ENCODE measurements around the gene CCSER2. TPM values are rescaled to one million over a fixed set of nuclear protein-coding genes. Genes with fewer than 3 reads are reported as not detected.

The CCSER2 gene
- total RNA-seq, 1 experiment from 2014 or later = 28.9 TPM

- ChIA-PET RAD21 (ENCODE audit: low non-redundant PET in 1 of 2, low total read pairs in 2 of 2, uncharacterized antibody in 2 of 2, unreplicated experiment in 2 of 2) (no interaction called here), CTCF (interaction anchor here (0.8 to 1.3 kb wide), 2 partner anchors 11 to 14 kb away, joined by 3 read pairs; no protein-coding TSS in a partner anchor), POLR2A (no interaction called here)
- Histone ChIP-seq H3K4me2 (ENCODE audit: low read length) (no peak overlapping the region), H3K9ac (ENCODE audit: low read length) (no peak overlapping the region), H3K27ac (ENCODE audit: low read depth, low read length) (no peak overlapping the region), H4K20me1 (ENCODE audit: insufficient read depth) (no peaks in the 10 kb centered on the region), H3K4me3 (replicated peaks in 1 of 2; ENCODE audit: low read depth in 1 of 2, low read length in 2 of 2) (no peak overlapping the region), H3K36me3 (ENCODE audit: control insufficient read depth in 1 of 2, insufficient read depth in 2 of 2, low read length in 2 of 2) (no peaks in the 10 kb centered on the region), H3K79me2 (ENCODE audit: insufficient read depth, low read length) (no peaks in the 10 kb centered on the region), H2AFZ (ENCODE audit: low read depth, low read length, poor library complexity, severe bottlenecking) (no peak overlapping the region), H3K4me1 (ENCODE audit: control insufficient read depth in 1 of 2, insufficient read depth in 2 of 2, low read length in 2 of 2) (no peaks in the 10 kb centered on the region), H3K27me3 (ENCODE audit: insufficient read depth, low read length) (peaks cover 18% of the 10 kb centered on the region), H3K9me3 (ENCODE audit: control insufficient read depth in 1 of 2, insufficient read depth in 1 of 2, low read depth in 1 of 2, low read length in 2 of 2) (no peaks in the 10 kb centered on the region), H3K9me2 (ENCODE audit: insufficient read depth) (no peaks in the 10 kb centered on the region)
- ATAC-seq (no peak), DNase-seq (ENCODE audit: low read depth, low spot score) (no peak)
- no TSS peak for BruUV-seq (replicated peaks)
- no peak for TF ChIP-seq SRF (IDR thresholded peaks at IDR 0.05; ENCODE audit: low read depth)
- intact Hi-C loops (cut with micrococcal nuclease) = no loop called here
Observed at GRCh38 chr10:84551437-84552120, 223.2 kb downstream of the CCSER2 start.

- no peaks in the 10 kb centered on the region for H3K4me1 ChIP-seq (ENCODE audit: control insufficient read depth in 1 of 2, insufficient read depth in 2 of 2, low read length in 2 of 2)
- no peaks in the 10 kb centered on the region for H4K20me1 ChIP-seq (ENCODE audit: insufficient read depth)
- ChIA-PET POLR2A (no interaction called here), CTCF (interaction anchor here (1.3 kb wide), 1 partner anchor 15 kb away, joined by 3 read pairs; no protein-coding TSS in a partner anchor), RAD21 (ENCODE audit: low non-redundant PET in 1 of 2, low total read pairs in 2 of 2, uncharacterized antibody in 2 of 2, unreplicated experiment in 2 of 2) (no interaction called here)
- H3K27me3 ChIP-seq (ENCODE audit: insufficient read depth, low read length) = peaks cover 18% of the 10 kb centered on the region
- DNase-seq (ENCODE audit: low read depth, low spot score) (no peak), ATAC-seq (peak; percentile 57)
- H3K9ac ChIP-seq (ENCODE audit: low read length) = no peak overlapping the region
- no peaks in the 10 kb centered on the region for H3K9me3 ChIP-seq (ENCODE audit: control insufficient read depth in 1 of 2, insufficient read depth in 1 of 2, low read depth in 1 of 2, low read length in 2 of 2)
- TF ChIP-seq RAD21 (IDR thresholded peaks at IDR 0.05; ENCODE audit: low read depth) (peak; percentile 19; the same call in 1 of the 2 replicates), CBX3 (IDR thresholded peaks at IDR 0.05; ENCODE audit: low read depth) (no peak)
- no peak overlapping the region for H3K4me2 ChIP-seq (ENCODE audit: low read length)
- intact Hi-C loops (cut with micrococcal nuclease) = no loop called here
- H3K36me3 ChIP-seq (ENCODE audit: control insufficient read depth in 1 of 2, insufficient read depth in 2 of 2, low read length in 2 of 2) = no peaks in the 10 kb centered on the region
- no TSS peak for BruUV-seq (replicated peaks)
- no peak overlapping the region for H3K4me3 ChIP-seq (replicated peaks in 1 of 2; ENCODE audit: low read depth in 1 of 2, low read length in 2 of 2)
- no peak overlapping the region for H2AFZ ChIP-seq (ENCODE audit: low read depth, low read length, poor library complexity, severe bottlenecking)
- H3K9me2 ChIP-seq (ENCODE audit: insufficient read depth) = no peaks in the 10 kb centered on the region
- H3K79me2 ChIP-seq (ENCODE audit: insufficient read depth, low read length) = no peaks in the 10 kb centered on the region
- no peak overlapping the region for H3K27ac ChIP-seq (ENCODE audit: low read depth, low read length)
Observed at GRCh38 chr10:84552478-84552877, 224.1 kb downstream of the CCSER2 start.
